Esophagus (tissue), 2 donors: ENCODE data around the gene EEFSEC. TPM values are rescaled to one million over a fixed set of nuclear protein-coding genes. Genes with fewer than 3 reads are reported as not detected.

Source experiments
- H3K27ac ChIP-seq, 2 donors: one replicate each; pipeline ENCODE4 v1.5.1; 2013; ENCODE audit warnings: low read depth in 2 of 2, mild to moderate bottlenecking in 2 of 2, inconsistent platforms in 1 of 2, low read length in 1 of 2, moderate library complexity in 1 of 2
- H3K27me3 ChIP-seq, 2 donors: one replicate each; pipeline ENCODE4 v1.6.1; 2013; ENCODE audit warnings: low read length in 2 of 2, control low read depth in 1 of 2, mild to moderate bottlenecking in 1 of 2; ENCODE audit not compliant: insufficient read depth in 2 of 2, control insufficient read depth in 1 of 2
- H3K36me3 ChIP-seq, 2 donors: one replicate each; pipeline ENCODE4 v1.6.1; 2013; ENCODE audit warnings: low read length in 1 of 2; ENCODE audit not compliant: control insufficient read depth in 2 of 2, insufficient read depth in 2 of 2
- H3K4me1 ChIP-seq, 2 donors: one replicate each; pipeline ENCODE4 v1.6.1; 2013; ENCODE audit warnings: low read length in 1 of 2; ENCODE audit not compliant: control insufficient read depth in 2 of 2, insufficient read depth in 2 of 2
- H3K4me3 ChIP-seq, 2 donors: one replicate each; pipeline ENCODE4 v1.5.1; 2013; ENCODE audit warnings: low read length in 2 of 2, mild to moderate bottlenecking in 2 of 2, low read depth in 1 of 2, moderate library complexity in 1 of 2
- H3K9me3 ChIP-seq, 2 donors: one replicate each; pipeline ENCODE4 v1.6.1; 2013; ENCODE audit warnings: mild to moderate bottlenecking in 2 of 2, low read depth in 1 of 2, low read length in 1 of 2, moderate library complexity in 1 of 2; ENCODE audit not compliant: control insufficient read depth in 2 of 2, insufficient read depth in 1 of 2
- WGBS, 2 donors: extraction: QIAGEN DNeasy Blood & Tissue Kit; methylation state at CpG; one replicate each; pipeline ENCODE4 v1.1.7; 2013; 5-methylcytosine and 5-hydroxymethylcytosine counted together
- polyA plus RNA-seq, 2 donors: library from polyadenylated mRNA; stranded (reverse); fragments of 200-250 nt; gene quantifications; one replicate each; pipeline ENCODE4 v1.2.3, GENCODE V29; 2013
- donor health status: healthy with polysubstance abuse.
- donor health status: Bipolar disorder and iron deficiency.

Gene EEFSEC
- polyA plus RNA-seq, 2 donors = 6.1 to 10.0 TPM

DNA sequence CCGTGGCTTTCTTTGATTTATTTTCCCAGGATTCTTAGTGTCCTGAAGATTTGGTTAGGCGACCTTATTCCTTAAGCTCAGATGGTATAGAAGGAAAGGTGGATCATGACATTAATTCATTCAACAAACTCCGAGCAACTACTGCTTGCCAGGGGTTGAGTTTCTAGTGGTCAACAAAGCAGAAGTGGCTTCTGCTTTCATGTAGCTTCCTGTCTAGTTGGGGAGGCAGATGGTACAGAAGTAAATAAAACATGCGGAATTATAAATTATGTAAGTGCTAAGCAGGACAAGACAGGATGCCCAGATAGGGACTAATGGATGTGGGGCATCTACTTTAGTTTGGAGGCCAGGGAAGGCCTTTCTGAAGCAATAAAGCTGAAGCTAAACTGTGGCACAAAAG lies 15.6 kb downstream of the EEFSEC start:
- H3K36me3 ChIP-seq = no peaks in the 10 kb centered on the region
- H3K4me3 ChIP-seq = no peak overlapping the region
- no peak overlapping the region for H3K27ac ChIP-seq
- WGBS, 2 donors = 83 to 90% methylated on average over 4 of the region's 4 CpGs
- H3K27me3 ChIP-seq = no peaks in the 10 kb centered on the region
- H3K4me1 ChIP-seq = no peaks in the 10 kb centered on the region
- H3K9me3 ChIP-seq = no peaks in the 10 kb centered on the region

DNA sequence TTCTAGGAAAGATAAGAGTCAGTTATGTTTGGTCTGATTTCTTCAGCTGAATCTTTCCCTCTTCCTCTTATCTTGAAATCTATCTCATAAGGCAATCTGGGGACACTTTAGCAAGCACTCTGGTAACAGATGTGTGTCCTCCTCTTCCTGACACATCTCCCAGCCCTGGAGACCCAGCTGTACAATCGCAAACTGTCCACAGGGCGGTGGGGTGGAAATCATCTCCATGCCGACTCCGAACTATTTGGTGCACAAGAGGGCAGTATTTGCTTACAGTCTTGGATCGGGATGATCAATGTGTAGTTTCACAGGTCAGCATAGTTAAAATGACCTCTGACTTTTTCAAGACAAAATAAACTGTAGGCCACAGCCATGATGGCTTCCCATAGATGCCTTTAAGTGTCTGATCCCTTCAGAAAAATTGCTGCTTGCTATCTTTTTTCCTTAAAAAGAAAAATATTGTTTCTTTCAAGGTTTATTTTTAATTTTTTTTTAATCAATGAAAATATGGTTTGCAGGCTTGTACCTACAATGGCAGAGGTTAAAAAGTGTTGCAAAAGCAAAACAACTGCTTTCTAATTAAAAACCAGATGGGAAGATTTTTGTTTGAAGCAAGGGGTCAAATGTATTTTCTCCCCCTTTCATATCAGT lies 17.7 kb downstream of the EEFSEC start:
- 31 to 37% methylated on average over 5 of the region's 5 CpGs for WGBS, 2 donors
- Histone ChIP-seq H3K4me1 (no peaks in the 10 kb centered on the region), H3K27me3 (no peaks in the 10 kb centered on the region), H3K4me3 (no peak overlapping the region), H3K36me3 (no peaks in the 10 kb centered on the region), H3K9me3 (no peaks in the 10 kb centered on the region), H3K27ac (no peak overlapping the region)

DNA sequence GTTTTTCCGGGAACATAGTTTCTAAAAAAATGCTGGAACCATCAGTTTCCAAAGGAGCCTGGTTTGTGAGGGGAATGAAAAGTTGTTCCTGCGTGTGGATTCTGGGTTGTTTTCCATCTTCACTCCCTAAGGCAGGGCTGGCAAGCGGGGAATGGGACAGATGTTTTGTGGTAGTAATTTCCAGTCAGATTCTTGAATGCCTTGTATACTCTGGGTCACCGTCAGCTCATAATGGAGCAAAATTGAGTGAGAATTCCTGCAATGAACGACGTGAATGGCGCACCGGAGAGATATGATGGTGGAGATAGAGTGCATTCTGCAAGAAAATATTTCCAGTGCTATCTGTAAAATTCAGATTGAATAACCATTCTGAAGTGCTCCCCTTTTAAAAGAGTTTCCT lies 19.9 kb downstream of the EEFSEC start:
- Histone ChIP-seq H3K27ac (no peak overlapping the region), H3K4me1 (no peaks in the 10 kb centered on the region)
- 82 to 86% methylated on average over 8 of the region's 8 CpGs for WGBS, 2 donors

DNA sequence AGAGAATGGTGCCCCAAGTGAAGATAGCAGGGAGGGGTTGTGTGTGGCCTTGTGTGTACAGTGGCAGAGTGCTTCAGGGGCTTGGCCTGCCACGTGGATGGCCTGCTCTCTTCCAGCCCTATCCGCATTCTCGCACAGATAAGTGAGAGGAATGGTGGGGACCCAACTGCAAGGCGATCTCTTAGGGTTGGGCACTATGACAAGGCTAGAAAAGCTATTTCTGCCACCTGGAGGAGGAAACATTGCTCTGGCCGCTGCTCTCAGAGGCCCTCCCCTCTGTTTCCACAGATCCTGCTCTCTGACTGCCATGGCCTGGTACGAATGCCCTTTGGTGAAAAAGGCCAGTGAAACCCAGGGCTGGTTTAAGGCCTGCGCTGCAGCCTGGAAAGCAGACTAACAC lies 20.6 kb downstream of the EEFSEC start:
- Histone ChIP-seq H3K36me3 (no peaks in the 10 kb centered on the region), H3K27me3 (no peaks in the 10 kb centered on the region), H3K27ac (no peak overlapping the region), H3K9me3 (no peaks in the 10 kb centered on the region), H3K4me3 (no peak overlapping the region), H3K4me1 (no peaks in the 10 kb centered on the region)
- 87 to 91% methylated on average over 7 of the region's 7 CpGs for WGBS, 2 donors

More for the DNA sequence above, 19.9 kb downstream of the EEFSEC start:
- no peak overlapping the region for H3K4me3 ChIP-seq
- H3K9me3 ChIP-seq = no peaks in the 10 kb centered on the region
- no peaks in the 10 kb centered on the region for H3K36me3 ChIP-seq
- no peaks in the 10 kb centered on the region for H3K27me3 ChIP-seq

DNA sequence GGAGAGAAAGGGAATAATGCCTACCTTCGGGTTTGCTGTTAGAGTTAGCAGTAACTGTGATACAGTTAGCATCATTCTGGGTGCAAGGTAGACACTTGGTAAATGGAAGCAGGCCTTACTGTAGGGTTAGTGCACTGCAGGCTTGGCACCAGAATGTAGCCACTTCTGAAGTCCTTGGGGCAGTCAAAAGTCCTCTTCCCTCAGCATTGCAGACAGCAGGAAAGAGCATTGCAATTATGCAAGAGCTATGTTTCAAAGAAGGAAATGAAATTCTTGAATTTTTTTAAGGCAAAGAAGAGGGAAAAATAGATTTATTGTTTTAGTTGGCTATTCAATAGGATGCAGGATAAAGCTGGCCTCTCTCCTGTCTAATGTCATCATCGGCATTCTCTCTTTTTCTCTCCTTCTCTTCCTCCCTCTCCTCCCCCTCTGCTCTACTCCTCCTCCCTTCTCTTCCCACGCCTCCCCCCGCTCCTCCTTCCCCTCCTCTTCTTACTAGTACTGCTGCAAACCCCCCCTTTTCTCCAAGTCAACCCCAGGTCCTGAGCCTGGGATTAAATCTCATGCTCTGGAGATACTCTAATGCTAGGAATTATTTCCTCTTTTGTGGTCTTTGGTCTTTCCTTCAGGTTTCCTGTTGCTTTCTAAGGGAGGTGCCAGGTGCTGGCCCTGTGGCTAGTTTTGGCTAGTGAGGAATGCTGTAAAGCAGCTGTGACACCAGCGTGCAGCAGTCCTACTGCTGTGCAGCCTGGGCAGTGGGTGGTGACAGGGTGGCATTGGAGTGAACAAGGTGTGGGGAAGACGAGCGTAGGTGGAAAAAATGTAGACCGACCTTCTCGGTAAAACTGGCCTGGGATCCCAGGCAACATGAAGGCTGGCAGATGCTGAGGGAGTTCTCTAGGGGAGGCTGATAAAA lies 21.7 kb downstream of the EEFSEC start:
- WGBS, 2 donors = 86 to 87% methylated on average over 9 of the region's 9 CpGs
- Histone ChIP-seq H3K27me3 (no peaks in the 10 kb centered on the region), H3K9me3 (no peaks in the 10 kb centered on the region), H3K27ac (no peak overlapping the region), H3K4me1 (no peaks in the 10 kb centered on the region), H3K4me3 (no peak overlapping the region), H3K36me3 (no peaks in the 10 kb centered on the region)

DNA sequence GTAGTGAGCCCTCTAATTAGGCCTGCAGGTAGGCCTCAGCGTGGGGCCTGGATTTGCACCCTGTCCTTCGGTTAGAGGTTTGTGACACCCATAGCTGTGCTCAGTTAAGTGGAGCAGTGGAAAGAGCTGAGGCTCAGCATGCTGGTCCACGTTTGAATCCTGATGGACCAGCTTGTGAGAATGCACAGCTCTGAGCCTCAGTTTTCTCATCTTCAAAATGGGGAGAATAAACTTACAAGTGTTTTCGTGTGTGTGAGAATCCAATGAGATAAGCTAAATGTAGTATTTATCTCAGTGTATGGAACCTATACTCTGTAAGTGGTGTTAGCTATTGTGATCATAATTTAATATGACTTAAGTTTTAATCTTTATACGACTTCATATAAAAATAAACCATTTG lies 22.5 kb downstream of the EEFSEC start:
- H3K9me3 ChIP-seq = no peaks in the 10 kb centered on the region
- no peak overlapping the region for H3K4me3 ChIP-seq
- H3K4me1 ChIP-seq = no peaks in the 10 kb centered on the region
- no peak overlapping the region for H3K27ac ChIP-seq
- no peaks in the 10 kb centered on the region for H3K36me3 ChIP-seq
- H3K27me3 ChIP-seq = no peaks in the 10 kb centered on the region
- 92 to 93% methylated on average over 5 of the region's 5 CpGs for WGBS, 2 donors

DNA sequence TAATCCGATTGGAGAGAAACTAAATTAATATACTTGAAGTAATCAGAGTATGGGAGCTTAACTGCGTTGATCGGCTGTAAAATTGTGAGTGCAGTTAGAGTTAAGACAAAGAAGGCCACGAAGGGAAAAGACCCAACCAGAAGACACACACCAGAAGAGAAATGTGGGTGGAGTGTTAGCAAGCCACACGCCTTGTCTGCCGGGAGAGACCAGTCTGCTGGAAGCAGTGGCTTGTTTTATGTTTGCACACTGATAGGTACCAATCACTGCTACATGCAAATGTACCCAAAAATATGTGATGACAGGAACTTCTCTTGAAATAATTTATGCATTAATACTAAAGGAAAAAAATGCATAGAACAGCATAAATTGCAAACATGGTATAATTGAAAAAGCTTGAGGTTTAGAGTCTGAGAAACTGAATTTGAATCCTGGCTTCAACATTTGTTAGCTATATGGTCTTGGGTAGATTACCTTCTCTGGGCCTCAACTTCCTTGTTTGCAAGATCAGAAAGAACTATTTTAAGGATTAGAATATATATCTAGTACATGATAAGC lies 23.1 kb downstream of the EEFSEC start:
- no peaks in the 10 kb centered on the region for H3K9me3 ChIP-seq
- H3K36me3 ChIP-seq = no peaks in the 10 kb centered on the region
- no peaks in the 10 kb centered on the region for H3K27me3 ChIP-seq
- H3K27ac ChIP-seq = no peak overlapping the region
- H3K4me1 ChIP-seq = no peaks in the 10 kb centered on the region
- H3K4me3 ChIP-seq = no peak overlapping the region
- 77 to 80% methylated on average over 6 of the region's 6 CpGs for WGBS, 2 donors

DNA sequence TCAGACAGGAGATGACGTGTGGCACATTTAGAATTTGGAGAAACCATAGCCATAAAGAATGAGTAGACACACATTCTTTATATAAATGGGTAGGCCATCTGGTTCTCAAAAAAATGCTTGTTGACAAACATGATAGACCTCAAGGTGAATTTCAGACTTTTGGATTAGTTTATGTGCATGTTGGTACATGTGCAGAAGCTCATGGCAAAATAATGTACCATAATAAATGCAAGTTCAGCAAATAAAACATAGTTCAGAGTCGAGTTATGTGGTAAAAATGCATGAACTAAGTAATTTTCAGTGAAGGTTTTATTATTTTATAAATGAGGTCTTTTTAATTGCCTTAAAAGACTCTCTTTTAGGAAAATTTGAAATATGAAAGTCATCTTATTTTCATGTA lies 24.6 kb downstream of the EEFSEC start:
- Histone ChIP-seq H3K4me1 (no peaks in the 10 kb centered on the region), H3K27ac (no peak overlapping the region), H3K36me3 (no peaks in the 10 kb centered on the region), H3K9me3 (no peaks in the 10 kb centered on the region), H3K4me3 (no peak overlapping the region), H3K27me3 (no peaks in the 10 kb centered on the region)
- 72 to 76% methylated on average over 2 of the region's 2 CpGs for WGBS, 2 donors

DNA sequence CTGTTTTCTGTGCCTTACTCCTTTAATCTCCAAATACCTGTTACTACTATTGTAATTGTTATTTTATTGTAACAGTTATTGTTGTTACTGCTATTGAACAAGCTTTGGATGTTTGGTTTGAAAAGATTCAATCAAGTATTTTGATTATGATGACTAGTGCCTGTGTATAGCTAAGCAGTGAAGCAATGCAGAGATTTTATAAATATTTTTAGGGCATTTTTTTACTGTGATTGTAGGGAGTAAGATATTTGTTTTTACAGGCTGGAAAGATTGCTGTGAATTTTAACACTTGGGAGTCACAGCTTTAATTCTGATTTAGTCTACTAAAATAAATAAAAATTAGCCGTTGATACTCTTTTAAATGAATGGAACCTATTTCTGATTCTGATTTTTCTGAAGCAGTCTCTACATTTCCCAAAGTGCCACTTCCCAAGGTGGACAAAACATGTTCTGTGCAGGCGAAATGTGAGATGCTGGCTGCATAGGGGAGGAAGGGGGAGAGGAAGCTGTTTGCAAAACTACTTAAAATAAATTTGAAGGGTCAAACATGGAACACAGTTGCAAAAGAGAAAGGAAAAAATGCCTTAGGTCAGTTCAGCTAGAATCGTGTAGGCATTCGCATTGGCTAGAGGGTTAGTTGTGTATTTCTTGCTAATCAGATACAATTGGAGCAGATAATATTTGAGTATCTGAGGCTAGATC lies 25.7 kb downstream of the EEFSEC start:
- Histone ChIP-seq H3K27ac (no peak overlapping the region), H3K36me3 (no peaks in the 10 kb centered on the region), H3K4me1 (no peaks in the 10 kb centered on the region), H3K4me3 (no peak overlapping the region), H3K27me3 (no peaks in the 10 kb centered on the region), H3K9me3 (no peaks in the 10 kb centered on the region)
- WGBS, 2 donors = 68 to 72% methylated on average over 4 of the region's 4 CpGs
